SH-SY5Y (cell line): ENCODE results near the gene TMIGD3.

Source experiments
- GATA2 ChIP-seq: IDR thresholded peaks from 2 replicates; pipeline ENCODE4 v1.6.1; 2011; ENCODE audit warnings: mild to moderate bottlenecking, low read depth, low read length
- GATA3 ChIP-seq: IDR thresholded peaks from 2 replicates; pipeline ENCODE4 v1.6.1; 2011; ENCODE audit warnings: low read depth, mild to moderate bottlenecking, low read length, moderate library complexity

Gene TMIGD3

DNA sequence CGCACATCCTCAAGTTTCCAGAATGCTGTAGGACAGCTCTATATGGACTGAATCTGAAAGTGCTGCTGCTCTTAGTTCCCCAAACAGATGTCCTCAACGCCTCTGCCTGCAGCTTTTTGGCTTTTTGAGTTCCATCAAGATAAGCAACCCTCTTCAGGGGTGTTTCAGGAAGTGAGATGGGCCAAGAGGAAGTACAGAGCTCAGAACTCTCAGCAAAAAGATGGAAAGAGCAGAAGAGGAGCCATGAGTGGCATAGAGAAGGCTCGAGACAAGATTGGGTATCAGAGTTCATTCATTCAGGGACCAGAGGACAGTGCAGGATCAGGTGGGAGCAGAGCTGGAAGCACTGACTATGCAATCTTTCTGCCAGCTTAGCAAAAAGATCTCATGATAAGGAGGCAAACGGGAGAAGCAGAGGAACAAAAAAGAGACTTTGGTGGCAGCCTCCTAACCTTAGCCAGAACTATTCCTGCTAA lies at the start of gene TMIGD3, which contains the start of gene ADORA3:
TSS of gene TMIGD3 (minus strand) at position 49 of the 476 bp plus-strand sequence. CDS start 279 bp downstream, outside the sequence.
TSS of gene ADORA3 (minus strand) at position 49 of the 476 bp plus-strand sequence. CDS start 279 bp downstream, outside the sequence.
- TF ChIP-seq GATA3 (no peak), GATA2 (no peak)

DNA sequence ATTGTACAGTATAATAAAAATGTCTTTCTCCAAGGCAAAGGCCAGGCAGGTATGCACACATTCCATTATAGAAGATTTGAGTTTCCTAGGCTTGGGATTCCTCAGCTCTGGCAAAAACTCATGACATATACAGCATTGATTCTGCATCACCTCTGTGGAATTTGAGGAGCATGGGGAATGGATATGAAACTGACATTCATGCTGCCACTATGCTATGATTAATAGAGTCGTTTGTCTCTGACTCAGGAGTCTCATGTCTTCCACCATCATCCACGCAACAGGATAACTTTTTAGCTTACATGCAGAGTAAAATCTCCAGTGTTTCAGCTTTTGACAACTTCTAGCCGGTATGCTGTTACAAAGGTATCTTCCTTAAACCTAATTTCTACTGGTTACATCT lies 49.8 kb upstream of the TMIGD3 start:
- TF ChIP-seq GATA2: no peak
- TF ChIP-seq GATA3: no peak

DNA sequence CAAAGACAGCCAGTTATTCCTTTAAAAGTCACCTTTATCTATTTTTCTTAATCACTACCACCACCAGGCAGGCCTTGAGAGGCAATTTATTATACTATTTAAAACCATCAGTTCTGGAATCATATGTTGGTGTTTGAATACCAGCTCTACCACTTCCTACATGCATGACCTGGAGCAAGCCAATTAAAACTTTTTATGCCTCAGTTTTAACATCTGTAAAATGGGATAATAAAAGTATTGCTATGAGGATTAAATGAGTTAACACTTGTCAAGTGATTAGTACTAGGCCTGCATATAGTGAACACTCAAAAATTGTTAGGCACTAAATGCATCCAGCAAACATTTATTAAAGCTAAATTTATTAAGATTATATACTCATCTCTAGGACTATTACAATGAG lies 49.2 kb upstream of the TMIGD3 start:
- no peak for TF ChIP-seq GATA3
- TF ChIP-seq GATA2: no peak

- no peak for TF ChIP-seq GATA2
These were observed 48.4 kb upstream of the TMIGD3 start for GRCh38 chr1:111551623-111552411.

DNA sequence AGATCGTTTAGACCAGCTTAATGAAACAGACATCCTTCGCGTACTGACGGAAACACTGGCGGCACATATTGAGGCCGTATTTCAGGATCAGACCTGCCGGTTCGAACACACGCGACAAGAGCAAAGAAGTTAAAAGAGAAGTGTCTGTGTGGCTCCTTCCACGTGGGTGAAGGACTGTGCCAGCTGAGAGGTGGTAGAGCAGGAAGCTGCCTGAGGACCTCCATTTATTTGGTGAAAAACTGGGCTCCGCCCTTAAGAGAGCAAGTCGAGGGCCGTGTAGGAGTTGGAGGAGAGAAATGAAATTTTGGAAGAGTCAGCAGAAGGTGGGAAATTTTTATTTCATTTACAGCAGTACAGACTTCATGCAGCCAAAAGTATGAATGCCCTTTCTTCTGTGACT lies 38.8 kb upstream of the TMIGD3 start:
- TF ChIP-seq GATA2 (no peak), GATA3 (no peak)

DNA sequence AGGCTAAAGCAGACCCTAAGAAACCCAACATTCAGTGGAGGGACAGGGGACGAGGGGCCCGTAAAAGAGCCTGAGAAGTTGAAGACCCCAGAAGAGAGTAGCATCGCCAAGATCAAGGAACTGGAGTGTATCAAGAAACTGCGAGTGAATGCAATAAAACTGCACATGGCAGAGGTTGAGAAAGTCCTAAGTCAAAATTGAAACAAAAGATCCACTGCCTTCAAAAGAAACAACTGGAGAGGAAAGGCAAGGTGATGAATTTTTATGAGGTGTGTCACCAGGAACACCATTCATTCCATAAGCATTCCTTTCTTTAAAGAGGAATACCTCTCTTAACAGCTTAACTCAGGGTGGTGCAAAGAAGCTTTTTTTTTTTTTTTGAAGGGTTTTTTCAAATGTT lies 38.3 kb upstream of the TMIGD3 start:
- no peak for TF ChIP-seq GATA3
- no peak for TF ChIP-seq GATA2

DNA sequence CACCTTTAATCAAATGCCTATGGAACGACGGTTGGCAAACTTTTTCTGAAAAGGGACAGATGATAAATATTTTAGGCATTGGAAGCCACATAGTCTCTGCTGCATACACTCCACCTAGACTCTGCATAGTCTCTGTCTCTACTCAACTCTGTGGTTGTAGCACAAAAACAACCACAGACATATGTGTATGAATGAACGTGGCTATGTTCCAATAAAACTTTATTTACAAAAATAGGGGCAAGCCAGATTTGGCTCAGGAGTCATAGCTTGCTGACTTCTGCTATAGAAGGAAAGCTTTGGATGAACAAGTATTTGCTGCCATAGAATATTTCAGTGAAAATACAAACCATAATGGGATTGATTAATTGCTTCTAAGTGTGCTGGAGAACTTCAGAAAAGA lies 37.5 kb upstream of the TMIGD3 start:
- TF ChIP-seq GATA2 (no peak), GATA3 (no peak)

DNA sequence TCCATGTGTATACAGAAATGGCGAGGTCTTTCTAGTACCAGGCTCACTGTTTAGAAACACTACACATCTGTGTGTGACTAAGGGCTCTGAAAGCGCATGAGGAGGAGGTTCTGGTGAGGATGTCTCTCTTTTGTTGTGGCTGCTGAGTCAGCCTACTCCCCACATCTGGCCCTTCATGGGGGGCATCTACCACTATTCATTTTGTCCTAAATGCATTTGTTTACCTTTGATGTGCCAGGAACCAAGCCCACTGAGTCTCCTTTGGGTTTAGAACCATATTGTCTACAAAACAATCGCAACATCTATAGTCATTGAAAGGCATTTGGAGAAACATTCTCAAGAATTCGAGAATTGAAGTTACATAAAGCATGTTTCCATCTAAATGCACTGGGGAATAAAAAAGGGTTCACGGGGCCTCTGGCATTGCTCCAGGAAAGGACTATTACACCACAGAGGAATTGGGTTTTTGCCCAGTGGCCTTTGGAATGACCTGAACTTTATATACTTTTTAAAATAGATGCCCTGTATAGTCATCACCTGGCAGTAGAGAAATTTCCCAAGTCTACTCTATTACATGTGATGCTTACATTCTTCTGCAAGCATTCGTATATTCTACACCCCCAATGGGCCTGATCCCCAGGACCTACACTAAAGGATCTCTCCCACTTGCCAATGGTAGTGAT lies 35.1 kb upstream of the TMIGD3 start:
- TF ChIP-seq GATA3 (no peak), GATA2 (no peak)

DNA sequence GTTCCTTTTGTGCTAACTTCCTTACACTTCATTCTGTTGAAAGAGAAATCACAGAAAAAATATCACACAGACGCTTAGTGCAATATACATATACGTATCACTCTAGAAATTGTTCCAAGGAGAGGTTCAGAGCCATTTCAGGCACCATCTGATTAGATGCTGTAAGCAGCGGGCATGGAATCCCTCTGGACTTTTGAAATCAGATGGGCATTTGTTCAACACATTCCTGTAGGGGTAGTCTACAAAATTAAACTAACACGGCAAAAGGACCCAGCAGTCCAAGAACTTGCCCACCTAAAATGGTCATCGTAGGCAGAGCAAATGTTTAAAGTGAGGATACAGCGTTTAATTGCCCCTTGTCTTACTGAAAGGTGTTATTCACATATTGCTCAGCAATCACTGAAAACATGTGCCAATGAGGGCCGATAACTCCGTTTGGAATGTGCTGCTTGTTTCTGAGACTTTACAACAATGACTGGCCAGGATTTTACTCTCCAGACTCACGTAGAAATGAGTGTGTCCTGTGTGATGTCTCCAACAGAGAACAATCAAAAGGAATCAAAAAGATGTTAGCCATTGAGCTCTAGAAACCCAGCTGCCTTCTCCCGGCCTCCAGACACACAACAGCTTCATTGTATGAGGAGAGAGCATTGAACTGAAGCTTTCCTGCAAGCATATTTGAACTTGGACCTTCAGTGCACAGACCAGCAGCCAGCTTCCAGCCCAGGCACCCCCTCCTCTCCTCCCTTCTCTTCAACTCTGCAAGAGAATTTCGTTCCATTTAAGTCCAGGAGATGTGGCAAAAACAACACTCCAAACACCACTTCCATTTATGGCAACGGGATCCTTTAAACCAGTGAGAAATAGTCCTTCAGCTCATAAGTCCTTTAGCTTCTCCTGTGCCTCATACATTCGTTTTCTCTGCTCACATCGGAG lies 32.1 kb upstream of the TMIGD3 start:
- TF ChIP-seq GATA2: no peak
- no peak for TF ChIP-seq GATA3

DNA sequence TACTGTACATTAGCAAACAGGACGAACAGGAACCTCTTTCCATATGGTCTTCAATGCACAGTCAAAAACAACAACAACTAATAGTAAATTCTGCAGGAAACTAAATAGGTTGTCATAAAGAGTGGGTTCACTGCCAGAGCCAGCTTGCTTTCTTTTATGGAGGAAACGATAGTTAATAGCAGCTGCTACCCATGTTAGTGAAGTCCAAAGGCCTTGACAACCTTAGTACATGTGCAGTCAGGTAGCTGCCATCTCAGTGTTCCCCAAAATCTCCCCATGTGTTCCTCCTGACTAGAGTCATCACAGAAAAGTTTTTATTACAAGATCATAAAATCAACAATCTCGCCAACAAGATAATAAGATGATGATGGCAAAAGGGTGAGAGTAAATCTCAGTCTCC lies 16.6 kb upstream of the TMIGD3 start:
- TF ChIP-seq GATA3 (no peak), GATA2 (no peak)

DNA sequence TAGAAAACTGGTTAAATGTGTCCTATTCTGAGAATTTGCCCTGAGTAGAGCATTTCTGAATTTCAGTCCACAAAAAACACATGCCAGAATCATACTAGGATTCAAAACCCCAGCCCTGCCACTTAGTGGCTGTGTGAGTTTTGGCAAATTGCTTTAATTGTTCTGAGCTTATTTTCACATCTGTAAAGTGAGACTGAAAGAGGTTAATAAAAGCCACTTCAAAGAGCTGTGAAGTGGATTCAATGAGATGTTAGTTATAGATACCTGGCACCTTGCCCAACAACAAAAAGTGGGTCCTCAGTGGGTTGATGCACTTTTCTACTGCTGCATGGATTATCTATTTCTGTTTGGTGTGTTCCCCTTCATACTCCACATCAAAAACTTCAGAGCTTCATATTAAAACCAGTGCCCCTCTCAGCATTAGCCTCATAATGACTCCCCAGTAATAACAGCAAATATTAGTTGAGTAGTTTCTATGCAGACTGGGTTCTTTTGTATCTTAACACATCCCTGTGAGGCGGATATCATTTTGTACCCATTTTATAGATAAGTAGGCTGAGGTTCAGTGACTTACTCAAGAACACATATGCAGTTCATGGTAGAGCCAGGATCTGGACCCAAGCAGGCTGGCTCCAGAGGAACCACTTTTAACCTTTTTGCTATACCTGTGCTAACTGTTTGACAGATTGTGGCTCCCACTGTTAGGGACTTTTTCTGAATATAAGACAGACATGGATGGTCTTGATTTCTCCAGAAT lies 14.2 kb upstream of the TMIGD3 start:
- TF ChIP-seq GATA2: no peak
- TF ChIP-seq GATA3: no peak

- TF ChIP-seq GATA2 (no peak), GATA3 (no peak)
These were observed 12.6 kb upstream of the TMIGD3 start for GRCh38 chr1:111516005-111516535.
